IMR-90 (cell line): ENCODE measurements around the gene NCAPD3. TPM values are rescaled to one million over a fixed set of nuclear protein-coding genes. Genes with fewer than 3 reads are reported as not detected.

Experiments used
- ATAC-seq: fragments of 200-7000 bp; cut with Tn5 transposase; 2 replicates; pipeline ENCODE4 v1.9.1; 2020; ENCODE audit warnings: low read depth, mild to moderate bottlenecking, moderate library complexity
- BruUV-seq: library from RNA; stranded (reverse); fragments of 400-500 nt; replicated peaks from 2 replicates; lab custom pipeline; 2021; lab: Mats Ljungman, UMichigan
- CTCF ChIA-PET: fragments of 300-600 bp; formaldehyde crosslinking; extraction: SDS; loops from one replicate; lab custom pipeline; 2021; ENCODE audit warnings: antibody characterized with exemption; lab: Yijun Ruan, JAX
- POLR2A ChIA-PET: fragments of 300-600 bp; sonication (Branson Sonifier 250); formaldehyde crosslinking; loops from one replicate; lab custom pipeline; 2022; ENCODE audit warnings: antibody characterized with exemption; ENCODE audit not compliant: unreplicated experiment; lab: Charles Lee
- DNase-seq: peaks from one replicate; pipeline ENCODE4 v3.0.0; 2013
- H2AFZ ChIP-seq: replicated peaks from 2 replicates; pipeline ENCODE3; 2013; ENCODE audit warnings: low read length, mild to moderate bottlenecking; ENCODE audit not compliant: poor library complexity
- H2AK5ac ChIP-seq: 2 replicates; pipeline ENCODE4 v1.6.1; 2013; ENCODE audit warnings: low read depth, low read length, inconsistent platforms
- H2AK9ac ChIP-seq: replicated peaks from 2 replicates; pipeline ENCODE3; 2013; ENCODE audit warnings: mild to moderate bottlenecking, low read depth, low read length, moderate library complexity; ENCODE audit not compliant: poor library complexity
- H2BK120ac ChIP-seq: 2 replicates; pipeline ENCODE4 v1.6.1; 2013; ENCODE audit warnings: low read depth, low read length, inconsistent platforms
- H2BK15ac ChIP-seq: 3 replicates; pipeline ENCODE4 v1.6.1; 2013; ENCODE audit warnings: low read depth, low read length, inconsistent platforms
- H2BK20ac ChIP-seq: 2 replicates; pipeline ENCODE4 v1.6.1; 2013; ENCODE audit warnings: low read depth, mild to moderate bottlenecking, inconsistent platforms, low read length, moderate library complexity
- H2BK5ac ChIP-seq: 2 replicates; pipeline ENCODE4 v1.6.1; 2013; ENCODE audit warnings: mild to moderate bottlenecking, low read depth, low read length, inconsistent platforms; ENCODE audit not compliant: poor library complexity, severe bottlenecking
- H3K14ac ChIP-seq: replicated peaks from 2 replicates; pipeline ENCODE4 v1.6.1; 2013; ENCODE audit warnings: low read depth, low read length, inconsistent platforms
- H3K18ac ChIP-seq: 2 replicates; pipeline ENCODE4 v1.6.1; 2013; ENCODE audit warnings: low read depth, low read length, control low read depth
- H3K23ac ChIP-seq: 2 replicates; pipeline ENCODE4 v1.6.1; 2013; ENCODE audit warnings: low read depth, low read length, inconsistent platforms
- H3K27ac ChIP-seq: 2 replicates; pipeline ENCODE4 v1.5.1; 2013; ENCODE audit warnings: mild to moderate bottlenecking, control low read depth, low read length; ENCODE audit not compliant: insufficient read depth
- H3K27me3 ChIP-seq: 2 replicates; pipeline ENCODE4 v1.6.1; 2013; ENCODE audit warnings: low read length; ENCODE audit not compliant: control insufficient read depth, insufficient read depth
- H3K36me3 ChIP-seq: 2 replicates; pipeline ENCODE4 v1.6.1; 2013; ENCODE audit warnings: low read length, mixed read lengths; ENCODE audit not compliant: control insufficient read depth, insufficient read depth
- H3K4ac ChIP-seq: 2 replicates; pipeline ENCODE4 v1.6.1; 2013; ENCODE audit warnings: low read depth, low read length, inconsistent platforms
- H3K4me1 ChIP-seq: 2 replicates; pipeline ENCODE4 v1.6.1; 2013; ENCODE audit warnings: low read length, mixed read lengths; ENCODE audit not compliant: control insufficient read depth, insufficient read depth
- H3K4me2 ChIP-seq: 2 replicates; pipeline ENCODE4 v1.6.1; 2013; ENCODE audit warnings: low read depth, mild to moderate bottlenecking, control low read depth, low read length, moderate library complexity
- H3K4me3 ChIP-seq: 2 replicates; pipeline ENCODE4 v1.5.1; 2013; ENCODE audit warnings: low read depth, mild to moderate bottlenecking, control low read depth, low read length, moderate library complexity; ENCODE audit not compliant: insufficient read depth
- H3K56ac ChIP-seq: 2 replicates; pipeline ENCODE4 v1.6.1; 2013; ENCODE audit warnings: low read length, inconsistent platforms; ENCODE audit not compliant: insufficient read depth; ENCODE audit errors: extremely low read depth
- H3K79me1 ChIP-seq, 2 experiments: 2 replicates each; pipeline ENCODE4 v1.6.1; 2013; ENCODE audit warnings: low read length in 2 of 2, inconsistent platforms in 1 of 2, low read depth in 1 of 2
- H3K9ac ChIP-seq: 2 replicates; pipeline ENCODE4 v1.6.1; 2013; ENCODE audit warnings: low read depth, low read length, control low read depth
- H3K9me1 ChIP-seq: 2 replicates; pipeline ENCODE4 v1.6.1; 2013; ENCODE audit warnings: low read length, inconsistent platforms; ENCODE audit not compliant: insufficient read depth
- H3K9me3 ChIP-seq: 2 replicates; pipeline ENCODE4 v1.6.1; 2013; ENCODE audit warnings: low read length; ENCODE audit not compliant: control insufficient read depth, insufficient read depth
- H4K20me1 ChIP-seq: 2 replicates; pipeline ENCODE4 v1.6.1; 2013; ENCODE audit warnings: low read length, inconsistent platforms; ENCODE audit not compliant: insufficient read depth
- H4K5ac ChIP-seq: 2 replicates; pipeline ENCODE4 v1.6.1; 2013; ENCODE audit warnings: mild to moderate bottlenecking, low read depth, low read length, control low read depth
- H4K8ac ChIP-seq, 2 experiments: 2 replicates each; pipeline ENCODE4 v1.6.1; 2013; ENCODE audit warnings: low read depth in 2 of 2, low read length in 2 of 2, control low read depth in 1 of 2, inconsistent platforms in 1 of 2
- H4K91ac ChIP-seq: 2 replicates; pipeline ENCODE4 v1.6.1; 2013; ENCODE audit warnings: low read depth, low read length, inconsistent platforms; ENCODE audit not compliant: insufficient read depth
- BHLHE40 ChIP-seq: fragments of 150-350 bp; IDR thresholded peaks from 2 replicates; pipeline ENCODE4 v1.6.1; 2016; ENCODE audit warnings: mild to moderate bottlenecking, low read depth, low read length
- CTCF ChIP-seq: conservative IDR thresholded peaks from 2 replicates; pipeline ENCODE4 v1.5.1; 2012; ENCODE audit warnings: mild to moderate bottlenecking, low read depth, low read length, improper control_type of control experiment
- FOS ChIP-seq: fragments of 150-350 bp; IDR thresholded peaks from 2 replicates; pipeline ENCODE4 v1.6.1; 2016; ENCODE audit warnings: low read depth, low read length
- MAFK ChIP-seq: IDR thresholded peaks from 2 replicates; pipeline ENCODE4 v1.6.1; 2012; ENCODE audit warnings: low read depth, low read length, improper control_type of control experiment
- MAZ ChIP-seq: IDR thresholded peaks from 2 replicates; pipeline ENCODE4 v1.6.1; 2012; ENCODE audit warnings: low read depth, mild to moderate bottlenecking, low read length, improper control_type of control experiment, moderate library complexity, borderline replicate concordance
- NFE2L2 ChIP-seq: fragments of 150-350 bp; IDR thresholded peaks from 2 replicates; pipeline ENCODE4 v1.6.1; 2016; ENCODE audit warnings: low read depth, mild to moderate bottlenecking, low read length
- POLR2A ChIP-seq: IDR thresholded peaks from 2 replicates; pipeline ENCODE4 v1.6.1; 2012; ENCODE audit warnings: mild to moderate bottlenecking, low read depth, low read length
- RAD21 ChIP-seq: IDR thresholded peaks from 2 replicates; pipeline ENCODE4 v1.6.1; 2012; ENCODE audit warnings: low read length, improper control_type of control experiment
- SMC3 ChIP-seq: fragments of 150-350 bp; IDR thresholded peaks from 2 replicates; pipeline ENCODE4 v1.6.1; 2016; ENCODE audit warnings: low read depth, mild to moderate bottlenecking, antibody characterized with exemption, low read length, moderate library complexity
- USF2 ChIP-seq: fragments of 150-350 bp; IDR thresholded peaks from 2 replicates; pipeline ENCODE4 v1.6.1; 2017; ENCODE audit warnings: mild to moderate bottlenecking, antibody characterized with exemption, low read length, low read depth
- WGBS, 2 experiments: methylation state at CpG; one replicate each; pipeline versions ENCODE4 v1.1.5 to v1.1.7; 2013; ENCODE audit warnings: missing lambda C conversion rate in 2 of 2; ENCODE audit not compliant: insufficient read length in 1 of 2; ENCODE audit errors: extremely low coverage in 2 of 2; 5-methylcytosine and 5-hydroxymethylcytosine counted together
- dilution Hi-C: fragments of 300-500 bp; cut with HindIII; formaldehyde crosslinking; loops from one replicate; pipeline ENCODE4 v1.14.3; 2018; ENCODE audit warnings: low sequenced_read_pairs; ENCODE audit not compliant: unreplicated experiment
- in situ Hi-C: fragments of 300-500 bp; cut with MboI; formaldehyde crosslinking; loops from 3 replicates; pipeline ENCODE4 v1.14.3; 2019; ENCODE audit warnings: low sequenced_read_pairs, inconsistent platforms, mixed read lengths
- intact Hi-C: fragments of 100-400 bp; cut with micrococcal nuclease; formaldehyde crosslinking; loops from 2 replicates; pipeline ENCODE4 v1.10.0; 2022
- polyA plus RNA-seq, 3 experiments: library from polyadenylated mRNA; depleted of rRNA; stranded (reverse); fragments of >200 nt; gene quantifications; 2 replicates each; pipeline ENCODE4 v1.2.3, GENCODE V29; 2012; ENCODE audit warnings: low replicate concordance in 1 of 3
- total RNA-seq: library from RNA; depleted of rRNA; stranded (reverse); fragments of >200 nt; gene quantifications from 2 replicates; pipeline ENCODE4 v1.2.3, GENCODE V29; 2012

NCAPD3 gene
- total and polyA plus RNA-seq, 2 of the 4 experiments (the other 2 are of a cell fraction): 18.0 to 19.2 TPM

GRCh38 chr11:134238956-134239355, 15.2 kb upstream of the NCAPD3 start:
- no peak overlapping the region for H3K14ac ChIP-seq
- no peak overlapping the region for H2AK9ac ChIP-seq
- no peak overlapping the region for H4K91ac ChIP-seq
- dilution Hi-C loops (no loop called here), in situ Hi-C loops (no loop called here), intact Hi-C loops (no loop called here)
- DNase-seq: no peak
- WGBS, 2 experiments: 100% methylated on average over 1 of the region's 5 CpGs; no CpG with 5 or more reads in 1 of the 2 experiments
- H2AFZ ChIP-seq: no peak overlapping the region
- H4K20me1 ChIP-seq: no peaks in the 10 kb centered on the region; the same call in none of the 2 replicates
- H3K9me3 ChIP-seq: no peaks in the 10 kb centered on the region
- H2BK120ac ChIP-seq: no peak overlapping the region
- H3K4ac ChIP-seq: no peak overlapping the region
- no peak overlapping the region for H2AK5ac ChIP-seq
- peaks cover 41% of the 10 kb centered on the region for H3K36me3 ChIP-seq
- no peak overlapping the region for H3K4me3 ChIP-seq
- no peak overlapping the region for H4K8ac ChIP-seq
- H3K27me3 ChIP-seq: no peaks in the 10 kb centered on the region
- H3K4me1 ChIP-seq: no peaks in the 10 kb centered on the region
- peaks cover 12 to 20% of the 10 kb centered on the region in 2 experiments; a peak in 3 of 4 replicates for H3K79me1 ChIP-seq
- no TSS peak for BruUV-seq
- no peak overlapping the region for H3K27ac ChIP-seq
- H3K56ac ChIP-seq: no peak overlapping the region
- ChIA-PET CTCF (no interaction called here), POLR2A (no interaction called here)
- no peak overlapping the region for H3K4me2 ChIP-seq
- no peak for TF ChIP-seq RAD21
- no peak for TF ChIP-seq SMC3
- no peak for TF ChIP-seq NFE2L2
- no peak for TF ChIP-seq MAZ
- no peak for TF ChIP-seq USF2
- no peak for TF ChIP-seq BHLHE40
- no peak for TF ChIP-seq FOS
- TF ChIP-seq POLR2A: no peak
- TF ChIP-seq CTCF: no peak
- TF ChIP-seq MAFK: no peak
- no peak overlapping the region for H3K18ac ChIP-seq
- ATAC-seq: no peak
- H3K9ac ChIP-seq: no peak overlapping the region
- no peak overlapping the region for H4K5ac ChIP-seq
- no peak overlapping the region for H3K23ac ChIP-seq
- no peak overlapping the region for H2BK15ac ChIP-seq
- H3K9me1 ChIP-seq: peaks cover 3% of the 10 kb centered on the region; the same call in 1 of the 2 replicates
- no peak overlapping the region for H2BK5ac ChIP-seq
- no peak overlapping the region for H2BK20ac ChIP-seq
